GM19452 (cell line): ENCODE measurements around the gene ZPR1.
A peak's percentile ranks its signal among the peaks of the same experiment; 100 is the strongest.

Experiments
- ATAC-seq: cut with Tn5 transposase; IDR thresholded peaks from one replicate; pipeline ENCODE4 v1.9.1; 2021; ENCODE audit not compliant: unreplicated experiment

Gene ZPR1

GRCh38 chr11:116792869-116793771, 5.3 kb upstream of the ZPR1 start:
- no peak for ATAC-seq

GRCh38 chr11:116792144-116792868, 4.5 kb upstream of the ZPR1 start:
- no peak for ATAC-seq

- no peak for ATAC-seq
Measured at GRCh38 chr11:116791813-116792143, 4.0 kb upstream of the ZPR1 start, which contains the start of gene APOA5. Gene APOA5 (minus strand): TSS chr11:116791879. CDS start chr11:116791860, 19 bp downstream.

- ATAC-seq = no peak
Measured at GRCh38 chr11:116791002-116791812, 3.4 kb upstream of the ZPR1 start.

GRCh38 chr11:116790167-116791001, 2.6 kb upstream of the ZPR1 start:
- no peak for ATAC-seq

- ATAC-seq = no peak
Measured at GRCh38 chr11:116788975-116789374, 1.2 kb upstream of the ZPR1 start.

- no peak for ATAC-seq
Measured at GRCh38 chr11:116788534-116788933, 711 bp upstream of the ZPR1 start.

GRCh38 chr11:116787436-116787785, 412 bp downstream of the ZPR1 start:
- ATAC-seq = peak; percentile 4

GRCh38 chr11:116786966-116787365, 857 bp downstream of the ZPR1 start:
- no peak for ATAC-seq

- ATAC-seq = no peak
Measured at GRCh38 chr11:116786326-116786725, 1.5 kb downstream of the ZPR1 start.

- ATAC-seq = no peak
Measured at GRCh38 chr11:116782728-116783127, 5.1 kb downstream of the ZPR1 start.

GRCh38 chr11:116778556-116778955, 9.3 kb downstream of the ZPR1 start:
- ATAC-seq = no peak

GRCh38 chr11:116777056-116777455, 10.8 kb downstream of the ZPR1 start:
- no peak for ATAC-seq

GRCh38 chr11:116776522-116776984, 11.3 kb downstream of the ZPR1 start:
- ATAC-seq = no peak

GRCh38 chr11:116775975-116776374, 11.8 kb downstream of the ZPR1 start:
- ATAC-seq = no peak

- ATAC-seq = no peak
Measured at GRCh38 chr11:116774661-116775060, 13.2 kb downstream of the ZPR1 start.

GRCh38 chr11:116773203-116774097, 14.4 kb downstream of the ZPR1 start:
- ATAC-seq = peak; percentile 22

GRCh38 chr11:116772443-116773202, 15.2 kb downstream of the ZPR1 start, which contains the start of gene BUD13:
Gene BUD13 (minus strand): TSS chr11:116772987. CDS start chr11:116772964, 23 bp downstream.
- ATAC-seq = peak; percentile 86

- no peak for ATAC-seq
Measured at GRCh38 chr11:116771935-116772334, 15.9 kb downstream of the ZPR1 start.
